A549 treated with RU486 at 1 μM for 4 hours (cell line): ENCODE results near the gene PHEX. TPM values are rescaled to one million over a fixed set of nuclear protein-coding genes. Genes with fewer than 3 reads are reported as not detected.

ENCODE experiments used
- total RNA-seq: library from RNA; stranded (reverse); fragments of 200-300 nt; extraction: Qiagen RNA extraction; gene quantifications from 5 replicates; pipeline ENCODE4 v1.2.3, GENCODE V29; 2022; ENCODE audit warnings: low read depth

PHEX gene
- total RNA-seq: 0.24 to 0.43 TPM (median 0.33 TPM) in 5 replicates

GRCh38 chrX:22032084-22032483 is at the start of gene PHEX:
Gene PHEX, plus strand, starts transcription at chrX:22032325. Its CDS starts 681 bp downstream, at chrX:22033006.

GRCh38 chrX:22272613-22273012 is 240.5 kb downstream of the PHEX start, which contains the start of gene CBLL2:
Gene CBLL2, plus strand, starts transcription at chrX:22272913. Its CDS starts 79 bp downstream, at chrX:22272992.

Other genes with a start within 250 kb of the PHEX start
- 11.9 to 26.3 TPM (median 23.7 TPM) in 5 replicates for gene MBTPS2, start 192.7 kb upstream of the PHEX start, total RNA-seq
- 2.0 to 2.5 TPM (median 2.2 TPM) in 5 replicates for gene YY2, start 176.3 kb upstream of the PHEX start, total RNA-seq
- gene SMS, start 91.6 kb upstream of the PHEX start, total RNA-seq: 199 to 237 TPM (median 204 TPM) in 5 replicates
- not detected in 5 replicates for gene CBLL2, start 240.6 kb downstream of the PHEX start, total RNA-seq